Neuronal stem cell (in vitro differentiated cells): Measurements from ENCODE around the gene MGAT4C.
A peak's percentile ranks its signal among the peaks of the same experiment; 100 is the strongest.

Experiments used
- DNase-seq: peaks from one replicate; pipeline ENCODE4 v3.0.0-alpha.2; 2013; ENCODE audit warnings: low spot score
- H2AFZ ChIP-seq: one replicate; pipeline ENCODE4 v1.6.1; 2013; ENCODE audit warnings: mild to moderate bottlenecking, low read length, inconsistent platforms
- H2AK5ac ChIP-seq: 2 replicates; pipeline ENCODE4 v1.6.1; 2013; ENCODE audit warnings: low read depth, mild to moderate bottlenecking, inconsistent platforms, low read length, moderate library complexity, mixed read lengths
- H2BK120ac ChIP-seq: 2 replicates; pipeline ENCODE4 v1.6.1; 2013; ENCODE audit warnings: low read depth, mild to moderate bottlenecking, inconsistent platforms, low read length, moderate library complexity, mixed read lengths
- H2BK12ac ChIP-seq: one replicate; pipeline ENCODE4 v1.6.1; 2013; ENCODE audit warnings: low read length, inconsistent platforms
- H2BK15ac ChIP-seq: 2 replicates; pipeline ENCODE4 v1.6.1; 2013; ENCODE audit warnings: mild to moderate bottlenecking, low read length, inconsistent platforms, mixed read lengths
- H2BK5ac ChIP-seq: one replicate; pipeline ENCODE4 v1.6.1; 2013; ENCODE audit warnings: inconsistent platforms, mild to moderate bottlenecking, low read length, moderate library complexity
- H3K14ac ChIP-seq: one replicate; pipeline ENCODE4 v1.6.1; 2013; ENCODE audit warnings: low read length, inconsistent platforms
- H3K18ac ChIP-seq: 2 replicates; pipeline ENCODE4 v1.6.1; 2013; ENCODE audit warnings: low read length, inconsistent platforms
- H3K23ac ChIP-seq: 2 replicates; pipeline ENCODE4 v1.6.1; 2013; ENCODE audit warnings: low read depth, mild to moderate bottlenecking, mixed read lengths, low read length, inconsistent platforms; ENCODE audit not compliant: poor library complexity
- H3K27ac ChIP-seq: replicated peaks from 3 replicates; pipeline ENCODE4 v1.5.1; 2013; ENCODE audit warnings: low read length, inconsistent platforms
- H3K27me3 ChIP-seq, 3 experiments: 2 replicates each; pipeline ENCODE4 v1.6.1; 2013; ENCODE audit warnings: low read length in 3 of 3, mild to moderate bottlenecking in 2 of 3, inconsistent platforms in 1 of 3, low read depth in 1 of 3, mixed read lengths in 1 of 3, moderate library complexity in 1 of 3; ENCODE audit not compliant: control insufficient read depth in 3 of 3, insufficient read depth in 3 of 3
- H3K36me3 ChIP-seq, 2 donors: replicated peaks in 1 of 2; 2 replicates each; pipeline ENCODE4 v1.6.1; 2013; ENCODE audit warnings: low read length in 2 of 2; ENCODE audit not compliant: control insufficient read depth in 2 of 2, insufficient read depth in 2 of 2
- H3K4ac ChIP-seq: 2 replicates; pipeline ENCODE4 v1.6.1; 2013; ENCODE audit warnings: inconsistent platforms, mild to moderate bottlenecking, low read length, moderate library complexity
- H3K4me1 ChIP-seq, 2 donors: 1 replicate in 1 of 2; 2 replicates in 1 of 2; pipeline ENCODE4 v1.6.1; 2013; ENCODE audit warnings: low read length in 2 of 2, low read depth in 1 of 2; ENCODE audit not compliant: control insufficient read depth in 2 of 2, insufficient read depth in 1 of 2
- H3K4me2 ChIP-seq: one replicate; pipeline ENCODE4 v1.6.1; 2013; ENCODE audit warnings: mild to moderate bottlenecking, low read length, inconsistent platforms; ENCODE audit not compliant: insufficient read depth, poor library complexity, severe bottlenecking
- H3K4me3 ChIP-seq, 2 donors: 2 replicates each; pipeline ENCODE4 v1.5.1; 2013; ENCODE audit warnings: low read length in 2 of 2, mild to moderate bottlenecking in 2 of 2, inconsistent platforms in 1 of 2, moderate library complexity in 1 of 2
- H3K79me1 ChIP-seq: one replicate; pipeline ENCODE4 v1.6.1; 2013; ENCODE audit warnings: low read depth, mild to moderate bottlenecking, inconsistent platforms, low read length, moderate library complexity
- H3K9ac ChIP-seq: one replicate; pipeline ENCODE4 v1.6.1; 2013; ENCODE audit warnings: mild to moderate bottlenecking, low read depth, low read length, inconsistent platforms; ENCODE audit not compliant: poor library complexity
- H3K9me3 ChIP-seq, 2 donors: replicated peaks in 1 of 2; 2 replicates each; pipeline versions ENCODE3 to v1.6.1; 2013; ENCODE audit warnings: low read length in 2 of 2, mild to moderate bottlenecking in 2 of 2, inconsistent platforms in 1 of 2, low read depth in 1 of 2, mixed read lengths in 1 of 2, moderate library complexity in 1 of 2; ENCODE audit not compliant: control insufficient read depth in 2 of 2, insufficient read depth in 1 of 2
- H4K8ac ChIP-seq: one replicate; pipeline ENCODE4 v1.6.1; 2013; ENCODE audit warnings: low read depth, mild to moderate bottlenecking, inconsistent platforms, low read length, moderate library complexity
- H4K91ac ChIP-seq: one replicate; pipeline ENCODE4 v1.6.1; 2013; ENCODE audit warnings: low read length, low read depth, mild to moderate bottlenecking, inconsistent platforms; ENCODE audit not compliant: poor library complexity
- WGBS, 2 donors: extraction: QIAGEN DNeasy Blood & Tissue Kit; methylation state at CpG; one replicate each; pipeline ENCODE4 v1.1.7; 2013; ENCODE audit warnings: missing lambda C conversion rate in 2 of 2, mixed read lengths in 1 of 2; ENCODE audit not compliant: insufficient read length in 2 of 2, insufficient replicate concordance in 1 of 2; ENCODE audit errors: extremely low coverage in 2 of 2; 5-methylcytosine and 5-hydroxymethylcytosine counted together

The MGAT4C gene

DNA sequence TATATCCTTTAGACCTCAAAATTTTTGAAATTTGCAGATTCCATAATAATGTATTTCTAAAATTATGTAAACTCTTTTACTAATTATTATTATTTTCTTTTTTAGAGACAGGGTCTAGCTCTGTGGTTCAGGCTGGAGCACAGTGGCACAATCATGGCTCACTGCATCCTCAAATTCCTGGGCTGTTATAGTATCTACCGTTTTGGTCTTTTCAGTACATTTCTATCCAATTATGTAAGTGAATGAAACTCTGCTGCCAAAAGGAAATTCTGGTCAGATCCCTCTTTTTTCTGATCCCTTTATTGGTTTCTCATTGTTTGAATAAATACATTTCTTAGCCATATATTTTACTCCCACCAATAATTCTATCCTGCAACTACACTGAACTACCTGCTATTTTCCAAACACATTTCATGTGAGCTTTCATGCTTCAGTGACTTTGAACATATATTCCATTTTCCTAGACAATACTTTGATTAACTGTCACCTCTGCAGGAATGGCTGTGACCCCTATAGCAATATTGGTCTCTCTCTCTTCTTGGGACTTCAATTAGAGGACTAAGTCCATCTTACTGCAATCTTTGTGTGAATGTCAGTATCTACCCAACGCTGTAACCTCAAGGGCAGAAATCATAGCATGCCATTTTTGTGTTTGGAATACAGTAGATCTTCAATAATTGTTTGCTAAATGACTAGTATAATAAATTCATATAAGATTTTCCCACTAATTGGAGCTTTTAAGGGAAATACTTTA is 198.9 kb downstream of the MGAT4C start:
- no peak overlapping the region for H3K4me3 ChIP-seq

DNA sequence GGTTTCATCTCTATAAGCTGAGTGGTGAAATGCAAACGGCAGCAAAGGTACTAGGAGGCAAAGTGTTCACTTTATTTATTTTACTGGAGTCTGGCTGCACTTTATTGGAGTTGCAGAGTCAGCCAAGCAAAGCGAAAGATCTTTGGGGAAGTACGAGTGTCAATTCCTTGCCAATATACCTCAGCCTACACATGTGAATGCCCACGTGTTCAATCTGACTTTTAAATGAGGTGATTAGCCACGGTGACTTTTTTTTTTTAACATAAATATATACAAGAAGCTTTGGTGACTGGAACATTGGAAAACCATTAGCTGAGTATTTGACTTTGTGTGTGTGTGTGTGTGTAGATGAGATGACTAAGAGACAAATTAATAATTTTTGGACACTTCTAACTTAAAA is 203.3 kb downstream of the MGAT4C start:
- Histone ChIP-seq H2BK120ac (no peak overlapping the region), H3K4me1 (no peaks in the 10 kb centered on the region), H3K27me3 (peaks cover 0 to 2% (median 0%) of the 10 kb centered on the region in 3 experiments), H2BK12ac (no peak overlapping the region), H3K4ac (no peak overlapping the region), H3K4me3 (no peak overlapping the region), H3K18ac (no peak overlapping the region), H3K9ac (no peak overlapping the region), H3K14ac (no peak overlapping the region), H3K79me1 (no peaks in the 10 kb centered on the region), H4K91ac (no peak overlapping the region), H4K8ac (no peak overlapping the region), H3K4me2 (no peak overlapping the region), H3K27ac (no peak overlapping the region), H3K9me3 (no peaks in the 10 kb centered on the region), H3K23ac (no peak overlapping the region), H2AK5ac (no peak overlapping the region), H2BK15ac (no peak overlapping the region), H3K36me3 (no peaks in the 10 kb centered on the region), H2BK5ac (no peak overlapping the region), H2AFZ (no peak overlapping the region)
- WGBS, 2 donors = no CpG with 5 or more reads among the region's 5 CpGs
- DNase-seq = no peak

More for the DNA sequence above, 198.9 kb downstream of the MGAT4C start:
- no peak overlapping the region for H2AFZ ChIP-seq
- no peaks in the 10 kb centered on the region for H3K79me1 ChIP-seq
- no peak for DNase-seq
- no peak overlapping the region for H2BK15ac ChIP-seq
- no peak overlapping the region for H2BK12ac ChIP-seq
- no peaks in the 10 kb centered on the region for H3K9me3 ChIP-seq
- H4K8ac ChIP-seq = no peak overlapping the region
- no peak overlapping the region for H3K27ac ChIP-seq
- no peaks in the 10 kb centered on the region for H3K36me3 ChIP-seq
- no peak overlapping the region for H2BK5ac ChIP-seq
- H3K23ac ChIP-seq = no peak overlapping the region
- no peak overlapping the region for H2AK5ac ChIP-seq
- H3K4me2 ChIP-seq = no peak overlapping the region
- H3K4me1 ChIP-seq = no peaks in the 10 kb centered on the region
- no peak overlapping the region for H3K18ac ChIP-seq
- H3K14ac ChIP-seq = no peak overlapping the region
- H3K9ac ChIP-seq = no peak overlapping the region
- H3K27me3 ChIP-seq = peaks cover 0 to 2% (median 0%) of the 10 kb centered on the region in 3 experiments
- H2BK120ac ChIP-seq = no peak overlapping the region
- no peak overlapping the region for H3K4ac ChIP-seq
- H4K91ac ChIP-seq = no peak overlapping the region
- no CpG with 5 or more reads among the region's 2 CpGs for WGBS, 2 donors

DNA sequence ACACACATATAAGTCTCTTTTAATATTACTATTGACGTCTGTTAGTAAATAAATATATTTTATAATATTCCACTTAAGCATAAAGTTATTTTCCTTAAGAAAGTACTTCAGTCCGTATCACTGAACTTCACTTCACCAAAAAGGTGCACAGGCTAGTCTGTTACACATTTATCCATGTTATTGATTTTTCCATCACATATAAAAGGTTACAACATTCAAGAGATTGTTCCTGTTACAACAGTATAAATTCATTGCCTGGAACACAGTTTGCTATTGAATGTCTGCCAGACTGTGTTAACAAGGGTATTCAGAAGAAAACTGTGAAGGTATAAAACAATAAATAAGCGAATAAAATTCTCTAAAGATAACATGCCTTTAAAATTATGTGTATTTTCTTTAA is 206.2 kb downstream of the MGAT4C start:
- Histone ChIP-seq H3K14ac (no peak overlapping the region), H2AK5ac (no peak overlapping the region), H3K4me3 (no peak overlapping the region), H4K91ac (no peak overlapping the region), H3K23ac (no peak overlapping the region), H4K8ac (no peak overlapping the region), H3K9ac (no peak overlapping the region), H3K36me3 (no peaks in the 10 kb centered on the region), H3K4ac (no peak overlapping the region), H2BK15ac (no peak overlapping the region), H2BK12ac (no peak overlapping the region), H3K79me1 (no peaks in the 10 kb centered on the region), H2BK5ac (no peak overlapping the region), H3K9me3 (no peaks in the 10 kb centered on the region), H3K4me1 (no peaks in the 10 kb centered on the region), H2BK120ac (no peak overlapping the region), H2AFZ (no peak overlapping the region), H3K27ac (no peak overlapping the region), H3K18ac (no peak overlapping the region), H3K4me2 (no peak overlapping the region), H3K27me3 (peaks cover 0 to 2% (median 0%) of the 10 kb centered on the region in 3 experiments)
- no peak for DNase-seq
- WGBS, 2 donors = no CpG with 5 or more reads among the region's 3 CpGs

DNA sequence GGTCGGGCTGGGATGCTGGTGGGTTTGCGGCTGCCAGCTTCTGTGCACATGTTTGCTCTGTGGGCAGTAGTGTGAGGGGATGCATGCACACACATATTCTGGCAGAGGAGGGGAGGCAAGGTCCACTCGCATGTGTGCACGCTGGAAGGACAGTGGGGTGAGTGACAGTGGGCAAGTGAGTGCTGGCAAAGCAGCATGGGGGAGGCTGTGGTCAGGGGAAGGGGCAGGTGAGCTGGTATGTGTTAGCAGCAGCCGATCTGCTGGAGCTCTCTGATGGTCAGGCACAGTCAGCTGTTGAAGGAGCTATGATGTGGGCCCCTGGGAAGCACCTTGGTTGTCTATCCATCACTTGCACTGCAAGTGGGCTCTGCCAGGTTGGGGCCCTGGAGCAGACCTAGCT is 211.8 kb downstream of the MGAT4C start:
- DNase-seq = no peak

More for the DNA sequence above, 211.8 kb downstream of the MGAT4C start:
- Histone ChIP-seq H3K36me3 (no peaks in the 10 kb centered on the region), H2AFZ (no peak overlapping the region), H2BK15ac (no peak overlapping the region), H2BK5ac (no peak overlapping the region), H3K23ac (no peak overlapping the region), H3K4ac (no peak overlapping the region), H2BK12ac (no peak overlapping the region), H3K79me1 (no peaks in the 10 kb centered on the region), H3K4me1 (no peaks in the 10 kb centered on the region), H4K91ac (no peak overlapping the region), H2BK120ac (no peak overlapping the region), H3K9ac (no peak overlapping the region), H3K18ac (peak overlapping the region; percentile 35), H3K14ac (peak overlapping the region; percentile 32), H3K4me2 (no peak overlapping the region), H3K4me3 (peak overlapping the region in 1 of 2 donors; percentile 50), H3K9me3 (peaks cover 3 to 4% of the 10 kb centered on the region in 2 donors), H3K27me3 (no peaks in the 10 kb centered on the region), H3K27ac (no peak overlapping the region), H4K8ac (peak overlapping the region; percentile 52), H2AK5ac (no peak overlapping the region)
- WGBS, 2 donors = no CpG with 5 or more reads among the region's 5 CpGs
